Measurements from ENCODE around the gene UBE2Z. TPM values are rescaled to one million over a fixed set of nuclear protein-coding genes. Genes with fewer than 3 reads are reported as not detected.

The UBE2Z gene
- total RNA-seq, 1 experiment from 2014 or later: 119 TPM

DNA sequence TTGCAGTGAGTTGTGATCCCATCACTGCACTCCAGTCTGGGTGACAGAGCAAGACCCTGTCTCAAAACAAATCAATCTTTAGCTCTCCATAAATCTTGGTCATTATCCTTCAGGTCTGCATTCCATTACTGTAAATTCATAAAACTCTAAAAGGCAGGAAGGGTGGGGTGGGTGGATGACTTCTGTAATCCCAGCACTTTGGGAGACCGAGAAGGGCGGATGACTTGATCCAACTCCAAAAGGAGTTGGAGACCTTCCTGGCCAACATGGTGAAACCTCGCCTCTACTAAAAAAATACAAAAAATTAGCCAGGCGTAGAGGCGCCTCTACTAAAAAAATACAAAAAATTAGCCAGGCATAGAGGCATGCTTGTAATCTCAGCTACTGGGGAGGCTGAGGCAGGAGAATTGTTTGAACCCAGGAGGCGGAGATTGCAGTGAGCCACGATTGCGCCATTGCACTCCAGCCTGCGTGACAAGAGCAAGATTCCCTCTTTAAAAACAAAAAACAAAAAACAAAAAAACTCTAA lies 2.2 kb upstream of the UBE2Z start:
- Histone ChIP-seq H3K4me2 (ENCODE audit: low read length) (no peak overlapping the region), H3K9me3 (ENCODE audit: control insufficient read depth in 1 of 2, insufficient read depth in 1 of 2, low read depth in 1 of 2, low read length in 2 of 2) (no peaks in the 10 kb centered on the region), H3K27me3 (ENCODE audit: insufficient read depth, low read length) (no peaks in the 10 kb centered on the region), H2AFZ (ENCODE audit: low read depth, low read length, poor library complexity, severe bottlenecking) (no peak overlapping the region), H3K4me3 (replicated peaks in 1 of 2; ENCODE audit: low read depth in 1 of 2, low read length in 2 of 2) (no peak overlapping the region), H3K36me3 (ENCODE audit: control insufficient read depth in 1 of 2, insufficient read depth in 2 of 2, low read length in 2 of 2) (peaks cover 8 to 14% of the 10 kb centered on the region in 2 experiments), H3K79me2 (ENCODE audit: insufficient read depth, low read length) (peaks cover 25% of the 10 kb centered on the region), H3K9me2 (ENCODE audit: insufficient read depth) (no peaks in the 10 kb centered on the region), H3K27ac (ENCODE audit: low read depth, low read length) (no peak overlapping the region), H3K9ac (ENCODE audit: low read length) (no peak overlapping the region), H4K20me1 (ENCODE audit: insufficient read depth) (peaks cover 19% of the 10 kb centered on the region), H3K4me1 (ENCODE audit: control insufficient read depth in 1 of 2, insufficient read depth in 2 of 2, low read length in 2 of 2) (peaks cover 18 to 26% of the 10 kb centered on the region in 2 experiments)
- BruUV-seq (replicated peaks): no TSS peak
- no peak for DNase-seq (ENCODE audit: low read depth, low spot score)
- ChIA-PET POLR2A (interaction anchor here (1.1 kb wide), 1 partner anchor 14 kb away, joined by 5 read pairs; the partner anchor contains the start of gene ATP5MC1), CTCF (no interaction called here), RAD21 (ENCODE audit: low non-redundant PET in 1 of 2, low total read pairs in 2 of 2, uncharacterized antibody in 2 of 2, unreplicated experiment in 2 of 2) (no interaction called here)
- TF ChIP-seq TCF7L2 (IDR thresholded peaks at IDR 0.05; ENCODE audit: borderline replicate concordance, extremely low read depth, insufficient read depth, insufficient read length): no peak
- TF ChIP-seq SIN3A (IDR thresholded peaks at IDR 0.05; ENCODE audit: low read depth): no peak
- TF ChIP-seq JUND (IDR thresholded peaks at IDR 0.05): no peak
- TF ChIP-seq EZH2 (IDR thresholded peaks at IDR 0.05): no peak
- TF ChIP-seq CEBPB (IDR thresholded peaks at IDR 0.05; ENCODE audit: low read depth): no peak
- no peak for TF ChIP-seq EGR1 (IDR thresholded peaks at IDR 0.05; ENCODE audit: low read depth)
- ATAC-seq: no peak
- intact Hi-C loops (cut with micrococcal nuclease): loop anchor here (2.0 to 5.0 kb wide), 2 partner anchors 13 to 286 kb away; partner anchors contain the start of gene ATP5MC1

DNA sequence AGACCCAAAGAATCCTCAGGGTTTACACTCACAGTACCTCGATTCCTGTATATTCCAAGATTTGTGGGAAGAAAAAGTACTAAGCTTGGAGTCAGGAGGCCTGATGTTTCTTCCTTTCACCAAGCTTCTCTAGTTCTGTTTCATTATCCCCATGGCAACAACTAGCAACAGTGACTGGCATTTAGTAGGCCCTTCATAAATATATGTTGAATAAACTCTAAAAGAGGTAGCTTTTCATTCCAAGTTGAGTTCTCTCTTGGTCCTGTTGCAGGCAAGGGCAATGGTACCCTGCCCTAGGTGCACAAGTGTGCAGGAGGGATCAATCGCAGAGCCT lies 527 bp upstream of the UBE2Z start:
- peak overlapping the region; percentile 92 for H3K27ac ChIP-seq (ENCODE audit: low read depth, low read length)
- H3K9me3 ChIP-seq (ENCODE audit: control insufficient read depth in 1 of 2, insufficient read depth in 1 of 2, low read depth in 1 of 2, low read length in 2 of 2): no peaks in the 10 kb centered on the region
- POLR2A ChIA-PET: interaction anchor here (1.0 to 2.8 kb wide), 2 partner anchors 15 to 54 kb away, joined by 3 to 34 read pairs; partner anchors contain the start of gene ATP5MC1
- H3K9ac ChIP-seq (ENCODE audit: low read length): peak overlapping the region; percentile 93
- peaks cover 27% of the 10 kb centered on the region for H4K20me1 ChIP-seq (ENCODE audit: insufficient read depth)
- RAD21 ChIA-PET (ENCODE audit: low non-redundant PET in 1 of 2, low total read pairs in 2 of 2, uncharacterized antibody in 2 of 2, unreplicated experiment in 2 of 2): interaction anchor here (0.6 to 1.0 kb wide), 3 partner anchors 15 to 125 kb away, joined by 3 to 7 read pairs (median 4); partner anchors contain the start of gene ATP5MC1 (in 1 of the 2)
- peaks cover 24 to 30% of the 10 kb centered on the region in 2 experiments for H3K36me3 ChIP-seq (ENCODE audit: control insufficient read depth in 1 of 2, insufficient read depth in 2 of 2, low read length in 2 of 2)
- no peak for DNase-seq (ENCODE audit: low read depth, low spot score)
- intact Hi-C loops (cut with micrococcal nuclease): loop anchor here (2.0 to 5.0 kb wide), 3 partner anchors 15 to 285 kb away; partner anchors contain the start of genes ATP5MC1 and CALCOCO2
- peak overlapping the region; percentile 75 for H3K4me2 ChIP-seq (ENCODE audit: low read length)
- CTCF ChIA-PET: interaction anchor here (0.6 to 2.5 kb wide), 5 partner anchors 15 to 287 kb away, joined by 3 to 14 read pairs (median 3); partner anchors contain the start of gene ATP5MC1
- ATAC-seq: no peak
- peaks cover 18 to 26% of the 10 kb centered on the region in 2 experiments for H3K4me1 ChIP-seq (ENCODE audit: control insufficient read depth in 1 of 2, insufficient read depth in 2 of 2, low read length in 2 of 2)
- no peak overlapping the region for H2AFZ ChIP-seq (ENCODE audit: low read depth, low read length, poor library complexity, severe bottlenecking)
- peaks cover 42% of the 10 kb centered on the region for H3K79me2 ChIP-seq (ENCODE audit: insufficient read depth, low read length)
- H3K27me3 ChIP-seq (ENCODE audit: insufficient read depth, low read length): no peaks in the 10 kb centered on the region
- BruUV-seq (replicated peaks): TSS peak; percentile 96
- peak overlapping the region; percentile 70 to 84 for H3K4me3 ChIP-seq (replicated peaks in 1 of 2; ENCODE audit: low read depth in 1 of 2, low read length in 2 of 2)
- H3K9me2 ChIP-seq (ENCODE audit: insufficient read depth): no peaks in the 10 kb centered on the region
- TF ChIP-seq ZFX (IDR thresholded peaks at IDR 0.05): no peak
- no peak for TF ChIP-seq SRF (IDR thresholded peaks at IDR 0.05; ENCODE audit: low read depth)
- no peak for TF ChIP-seq YY1 (IDR thresholded peaks at IDR 0.05; ENCODE audit: extremely low read depth, insufficient replicate concordance, low read depth, low read length)
- TF ChIP-seq, protein P1, sequence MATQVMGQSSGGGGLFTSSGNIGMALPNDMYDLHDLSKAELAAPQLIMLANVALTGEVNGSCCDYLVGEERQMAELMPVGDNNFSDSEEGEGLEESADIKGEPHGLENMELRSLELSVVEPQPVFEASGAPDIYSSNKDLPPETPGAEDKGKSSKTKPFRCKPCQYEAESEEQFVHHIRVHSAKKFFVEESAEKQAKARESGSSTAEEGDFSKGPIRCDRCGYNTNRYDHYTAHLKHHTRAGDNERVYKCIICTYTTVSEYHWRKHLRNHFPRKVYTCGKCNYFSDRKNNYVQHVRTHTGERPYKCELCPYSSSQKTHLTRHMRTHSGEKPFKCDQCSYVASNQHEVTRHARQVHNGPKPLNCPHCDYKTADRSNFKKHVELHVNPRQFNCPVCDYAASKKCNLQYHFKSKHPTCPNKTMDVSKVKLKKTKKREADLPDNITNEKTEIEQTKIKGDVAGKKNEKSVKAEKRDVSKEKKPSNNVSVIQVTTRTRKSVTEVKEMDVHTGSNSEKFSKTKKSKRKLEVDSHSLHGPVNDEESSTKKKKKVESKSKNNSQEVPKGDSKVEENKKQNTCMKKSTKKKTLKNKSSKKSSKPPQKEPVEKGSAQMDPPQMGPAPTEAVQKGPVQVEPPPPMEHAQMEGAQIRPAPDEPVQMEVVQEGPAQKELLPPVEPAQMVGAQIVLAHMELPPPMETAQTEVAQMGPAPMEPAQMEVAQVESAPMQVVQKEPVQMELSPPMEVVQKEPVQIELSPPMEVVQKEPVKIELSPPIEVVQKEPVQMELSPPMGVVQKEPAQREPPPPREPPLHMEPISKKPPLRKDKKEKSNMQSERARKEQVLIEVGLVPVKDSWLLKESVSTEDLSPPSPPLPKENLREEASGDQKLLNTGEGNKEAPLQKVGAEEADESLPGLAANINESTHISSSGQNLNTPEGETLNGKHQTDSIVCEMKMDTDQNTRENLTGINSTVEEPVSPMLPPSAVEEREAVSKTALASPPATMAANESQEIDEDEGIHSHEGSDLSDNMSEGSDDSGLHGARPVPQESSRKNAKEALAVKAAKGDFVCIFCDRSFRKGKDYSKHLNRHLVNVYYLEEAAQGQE (IDR thresholded peaks at IDR 0.05; ENCODE audit: low read depth): no peak
- no peak for TF ChIP-seq ZNF274 (IDR thresholded peaks at IDR 0.05; ENCODE audit: low read depth, low read length)
- TF ChIP-seq EZH2 (IDR thresholded peaks at IDR 0.05): no peak
- TF ChIP-seq SP1 (IDR thresholded peaks at IDR 0.05; ENCODE audit: low read depth): no peak
- TF ChIP-seq CEBPB (IDR thresholded peaks at IDR 0.05; ENCODE audit: low read depth): no peak
- no peak for TF ChIP-seq SIN3A (IDR thresholded peaks at IDR 0.05; ENCODE audit: low read depth)
- no peak for TF ChIP-seq RAD21 (IDR thresholded peaks at IDR 0.05; ENCODE audit: low read depth)
- no peak for TF ChIP-seq CBX3 (IDR thresholded peaks at IDR 0.05; ENCODE audit: low read depth)
- TF ChIP-seq ZBTB33 (IDR thresholded peaks at IDR 0.05; ENCODE audit: extremely low read depth, insufficient replicate concordance, low read length): no peak

All from HCT116 (cell line).